HG03159 (cell line): ENCODE data around the gene VEPH1.
A peak's percentile ranks its signal among the peaks of the same experiment; 100 is the strongest.

Experiments
- ATAC-seq: cut with Tn5 transposase; IDR thresholded peaks from one replicate; pipeline ENCODE4 v1.9.1; 2021; ENCODE audit warnings: mild to moderate bottlenecking, moderate library complexity; ENCODE audit not compliant: unreplicated experiment

The VEPH1 gene

GRCh38 chr3:157393113-157393512 lies 110.1 kb downstream of the VEPH1 start:
- no peak for ATAC-seq

GRCh38 chr3:157392104-157392503 lies 111.1 kb downstream of the VEPH1 start:
- ATAC-seq: no peak

GRCh38 chr3:157390713-157391515 lies 112.3 kb downstream of the VEPH1 start:
- no peak for ATAC-seq

DNA sequence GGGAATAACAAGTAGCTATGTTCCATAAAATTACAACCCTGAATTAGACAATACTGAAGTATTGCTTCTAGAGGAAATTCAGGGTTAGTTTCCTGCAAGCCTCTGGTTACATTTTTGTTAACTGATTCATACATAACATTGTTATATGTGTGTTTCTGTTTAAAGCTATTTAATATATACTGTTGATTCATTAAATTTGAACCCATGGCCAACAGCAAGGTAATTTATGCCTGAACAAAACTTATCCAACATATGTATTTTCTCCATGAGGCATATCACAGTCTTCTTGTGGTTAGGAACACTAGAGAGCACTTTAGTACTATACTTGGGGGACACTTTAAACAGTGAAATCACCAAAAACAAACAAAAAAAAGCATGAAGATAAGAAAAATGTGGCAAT lies 114.2 kb downstream of the VEPH1 start:
- ATAC-seq: no peak

DNA sequence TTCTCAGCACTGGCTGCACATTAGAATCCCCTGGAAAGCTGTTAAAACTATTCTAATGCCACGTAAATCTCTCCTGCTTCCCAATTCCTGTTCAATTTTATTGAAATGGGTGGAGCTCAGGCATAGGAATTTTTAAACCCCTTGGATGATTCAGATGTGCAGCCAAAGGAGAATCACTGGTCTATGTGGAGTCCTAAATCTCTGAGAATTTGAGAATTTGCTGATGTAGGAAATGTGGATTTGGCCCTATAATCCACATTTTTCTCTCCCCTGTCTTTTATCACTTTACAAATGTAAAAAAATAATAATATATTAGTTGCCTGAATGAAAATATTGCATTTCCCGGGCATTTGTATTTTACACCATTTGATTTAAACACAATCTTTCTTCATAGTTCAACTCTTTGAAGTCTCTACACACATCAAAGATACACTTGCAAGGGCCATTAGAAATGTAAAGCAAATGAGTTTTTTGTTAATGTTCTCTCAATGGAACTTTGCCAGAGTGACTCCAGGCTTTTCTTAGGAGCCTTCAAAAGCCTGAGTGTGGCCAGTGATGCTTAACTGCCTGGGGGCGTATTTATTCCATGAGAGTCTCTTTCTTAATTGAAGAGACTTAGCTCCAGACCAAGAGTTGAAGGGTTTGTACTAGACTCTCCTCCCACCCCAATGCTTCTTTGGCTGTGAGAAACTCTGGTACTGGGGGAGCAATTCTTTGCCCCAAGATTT lies 115.3 kb downstream of the VEPH1 start:
- no peak for ATAC-seq

GRCh38 chr3:157384491-157384890 lies 118.7 kb downstream of the VEPH1 start:
- no peak for ATAC-seq

GRCh38 chr3:157384031-157384430 lies 119.2 kb downstream of the VEPH1 start:
- no peak for ATAC-seq

GRCh38 chr3:157381606-157382005 lies 121.6 kb downstream of the VEPH1 start:
- ATAC-seq: no peak

DNA sequence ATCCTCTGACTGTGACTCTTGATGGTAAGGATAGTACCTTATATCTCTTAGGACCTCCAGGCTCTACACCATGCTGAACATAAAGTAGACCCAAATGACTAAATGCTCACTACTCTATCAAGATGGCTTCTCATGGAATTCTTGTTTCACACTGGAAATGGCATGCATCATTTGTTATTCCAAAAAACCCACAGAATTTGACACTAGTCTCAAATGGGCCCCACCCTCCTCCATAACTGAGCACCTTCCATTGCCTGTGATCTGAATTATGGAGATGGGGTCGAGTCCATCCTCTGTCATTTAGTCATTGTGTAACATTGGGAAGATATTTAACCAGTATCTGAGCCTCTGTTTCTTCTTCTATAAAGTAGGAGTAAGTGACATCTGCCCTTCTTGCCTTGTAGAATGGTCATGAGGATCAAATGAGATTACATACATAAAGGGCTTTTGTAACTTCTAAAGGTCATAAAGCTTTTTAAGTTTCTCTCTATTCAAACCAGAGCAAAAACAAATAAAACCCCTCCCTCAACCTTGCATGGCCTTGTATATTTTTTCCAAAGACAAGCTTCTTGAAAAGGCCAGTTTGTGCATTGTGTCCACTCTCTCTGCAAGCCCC lies 123.6 kb downstream of the VEPH1 start:
- no peak for ATAC-seq

GRCh38 chr3:157376603-157377300 lies 126.5 kb downstream of the VEPH1 start:
- no peak for ATAC-seq

- ATAC-seq: peak; percentile 43
Observed at GRCh38 chr3:157375342-157375986, 127.8 kb downstream of the VEPH1 start.

- ATAC-seq: no peak
Observed at GRCh38 chr3:157374933-157375332, 128.3 kb downstream of the VEPH1 start.

DNA sequence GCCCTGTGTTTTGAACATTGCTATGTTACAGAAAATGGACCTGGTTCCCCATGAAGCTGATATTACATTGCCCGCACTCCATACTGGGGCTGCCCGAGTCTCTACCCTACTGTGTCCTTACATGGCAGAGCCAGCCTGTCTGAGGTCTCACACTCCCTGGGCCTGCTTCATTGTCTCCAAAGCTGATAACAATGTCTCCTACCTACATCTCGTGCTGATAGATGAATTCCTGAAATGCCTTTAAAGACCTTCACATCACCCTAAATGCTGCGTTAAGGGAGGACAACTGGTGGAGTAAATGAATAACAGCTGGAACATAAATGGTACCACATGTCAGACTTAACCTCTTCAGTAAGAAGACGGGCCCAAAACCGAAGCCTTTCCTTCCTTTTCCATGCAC lies 129.4 kb downstream of the VEPH1 start:
- no peak for ATAC-seq

- ATAC-seq: no peak
Observed at GRCh38 chr3:157370867-157371266, 132.3 kb downstream of the VEPH1 start.

DNA sequence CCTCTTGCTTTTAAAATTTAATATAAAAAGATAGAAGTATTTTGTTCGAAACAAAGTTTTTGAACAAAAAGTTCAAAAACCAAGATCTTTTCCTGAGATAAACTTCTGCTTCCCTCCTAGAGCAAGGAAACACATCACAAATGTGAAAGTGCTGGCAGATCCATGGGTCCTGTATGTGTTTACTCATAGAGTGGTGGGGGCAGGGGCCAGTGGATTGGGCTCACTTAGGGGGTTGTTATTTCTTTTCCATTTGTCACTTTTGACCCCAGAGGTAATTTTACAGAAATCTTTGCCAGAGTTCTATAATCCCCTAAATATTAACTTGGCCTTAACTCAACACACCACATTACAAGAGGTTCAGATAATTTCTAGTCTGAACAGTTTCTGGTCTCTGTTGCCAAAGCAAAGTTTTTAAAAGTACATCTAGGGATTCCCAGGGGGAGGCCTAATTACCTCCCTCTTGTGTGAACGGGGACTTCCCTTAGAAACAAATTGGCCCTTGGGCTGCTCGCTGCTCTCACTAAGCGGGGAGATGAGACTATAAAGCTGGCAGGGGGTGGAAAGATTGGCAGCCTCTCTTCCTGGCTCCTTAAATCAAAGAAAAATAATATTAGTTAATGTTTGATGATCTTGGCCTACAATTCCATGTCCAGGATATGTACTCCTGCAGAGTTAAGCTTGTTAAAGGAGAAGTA lies 133.3 kb downstream of the VEPH1 start:
- no peak for ATAC-seq

- no peak for ATAC-seq
Observed at GRCh38 chr3:157368171-157368570, 135.0 kb downstream of the VEPH1 start.

GRCh38 chr3:157363393-157363792 lies 139.8 kb downstream of the VEPH1 start:
- no peak for ATAC-seq

DNA sequence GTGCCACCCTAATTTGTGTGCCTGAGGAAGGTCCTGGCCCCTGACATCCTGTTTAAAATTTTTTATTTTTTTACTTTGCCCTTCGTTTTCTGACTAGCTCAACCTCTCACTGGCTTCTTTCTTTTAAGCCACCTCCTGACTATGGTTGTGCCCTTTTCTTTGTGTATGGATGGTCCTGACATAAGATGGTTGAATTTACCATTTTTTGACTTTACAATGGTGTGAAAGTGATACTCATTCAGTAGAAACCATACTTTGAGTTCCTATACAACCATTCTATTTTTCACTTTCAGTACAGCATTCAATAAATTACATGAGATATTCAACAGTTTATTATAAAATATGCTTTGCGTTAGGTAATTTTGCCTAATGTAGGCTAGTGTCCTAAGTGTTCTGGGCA lies 140.9 kb downstream of the VEPH1 start:
- ATAC-seq: no peak

DNA sequence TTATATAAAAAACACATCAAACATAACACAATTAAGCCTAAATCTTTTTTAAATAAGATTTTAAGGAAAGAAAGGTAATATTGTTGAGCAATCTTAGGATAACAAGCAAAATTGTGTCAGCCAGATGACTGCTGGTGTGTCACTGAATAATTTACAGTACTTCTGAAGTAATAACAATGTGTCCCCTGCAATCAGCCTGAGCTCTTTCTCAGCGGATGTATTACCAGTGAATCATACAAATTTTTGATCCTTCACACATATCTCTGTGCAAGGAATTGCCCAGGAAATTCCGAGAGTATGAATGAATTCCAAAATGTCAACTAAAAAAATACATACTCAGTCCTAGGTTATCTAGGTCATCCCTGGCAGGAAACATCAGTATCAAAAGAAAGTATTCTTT lies 143.2 kb downstream of the VEPH1 start:
- no peak for ATAC-seq

DNA sequence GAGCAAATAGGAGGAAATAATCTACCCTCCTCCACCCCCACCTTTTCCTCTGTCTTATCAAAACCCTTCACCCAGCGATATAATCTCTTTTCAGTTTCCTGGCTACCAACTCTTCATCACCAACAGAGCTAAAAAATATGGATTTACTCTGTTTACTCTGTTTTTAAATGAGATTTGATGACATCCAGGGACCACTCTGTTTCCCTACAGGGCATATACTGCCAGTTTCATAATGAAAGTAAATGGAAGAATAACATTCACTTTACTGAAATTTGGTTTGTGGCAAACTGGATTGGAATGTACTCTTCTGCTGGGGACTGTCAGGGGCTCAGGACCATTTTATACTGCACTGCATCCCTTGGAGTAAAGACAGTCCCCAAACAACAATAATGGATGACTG lies 146.7 kb downstream of the VEPH1 start:
- no peak for ATAC-seq
